T-helper 9 cell (primary cell): ENCODE measurements around the gene DAW1.
"Not testable (repeated sequence)": the region's sequence is repeated elsewhere in the genome, so short reads cannot be mapped to it uniquely, and the experiment has no call there.

Experiments used
- DNase-seq: peaks from one replicate; pipeline ENCODE4 v3.0.0-alpha.2; 2020

Gene DAW1

GRCh38 chr2:227932001-227932400 is 60.6 kb downstream of the DAW1 start:
- DNase-seq: no peak

- DNase-seq: no peak
Measured at GRCh38 chr2:227932403-227932802, 61.0 kb downstream of the DAW1 start.

DNA sequence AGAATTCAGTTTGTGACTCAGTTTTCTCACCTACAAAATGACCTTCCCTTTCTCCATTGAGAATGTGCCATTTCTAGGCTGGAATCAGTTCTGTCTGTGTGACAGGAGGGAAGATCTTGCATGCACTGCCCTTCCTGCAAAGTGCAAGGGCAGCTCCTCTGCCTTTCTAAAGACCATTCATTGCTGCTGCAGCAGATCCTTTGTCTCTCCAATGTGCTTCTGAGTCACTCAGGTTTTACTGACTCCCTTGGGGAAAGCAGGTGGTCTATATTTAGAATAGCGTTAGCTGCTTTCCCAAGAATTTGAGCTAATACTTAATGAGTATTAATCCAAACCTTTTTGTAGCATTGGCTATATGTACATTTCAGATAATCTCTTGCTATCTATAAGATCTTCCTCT is 62.5 kb downstream of the DAW1 start:
- no peak for DNase-seq

DNA sequence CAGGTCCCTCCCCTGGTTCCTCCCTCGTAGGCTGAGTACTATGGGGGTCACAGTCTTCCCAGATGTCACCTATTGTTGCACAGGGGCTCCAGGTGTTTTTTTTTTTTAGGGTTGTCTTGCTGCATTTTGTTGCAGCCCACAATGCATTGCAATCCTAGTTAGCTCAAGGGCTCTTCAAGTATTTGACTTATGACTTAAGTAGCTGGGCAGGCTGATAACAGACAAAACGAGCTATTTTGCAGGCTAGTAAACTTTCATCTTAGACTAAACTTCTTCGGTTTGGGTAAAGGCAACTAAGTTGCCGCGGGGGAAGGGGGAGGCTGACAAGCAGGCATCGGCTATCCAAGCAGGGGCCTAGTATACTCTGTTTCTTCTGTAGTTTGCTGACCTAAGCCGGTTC is 64.8 kb downstream of the DAW1 start:
- not testable (repeated sequence) for DNase-seq

DNA sequence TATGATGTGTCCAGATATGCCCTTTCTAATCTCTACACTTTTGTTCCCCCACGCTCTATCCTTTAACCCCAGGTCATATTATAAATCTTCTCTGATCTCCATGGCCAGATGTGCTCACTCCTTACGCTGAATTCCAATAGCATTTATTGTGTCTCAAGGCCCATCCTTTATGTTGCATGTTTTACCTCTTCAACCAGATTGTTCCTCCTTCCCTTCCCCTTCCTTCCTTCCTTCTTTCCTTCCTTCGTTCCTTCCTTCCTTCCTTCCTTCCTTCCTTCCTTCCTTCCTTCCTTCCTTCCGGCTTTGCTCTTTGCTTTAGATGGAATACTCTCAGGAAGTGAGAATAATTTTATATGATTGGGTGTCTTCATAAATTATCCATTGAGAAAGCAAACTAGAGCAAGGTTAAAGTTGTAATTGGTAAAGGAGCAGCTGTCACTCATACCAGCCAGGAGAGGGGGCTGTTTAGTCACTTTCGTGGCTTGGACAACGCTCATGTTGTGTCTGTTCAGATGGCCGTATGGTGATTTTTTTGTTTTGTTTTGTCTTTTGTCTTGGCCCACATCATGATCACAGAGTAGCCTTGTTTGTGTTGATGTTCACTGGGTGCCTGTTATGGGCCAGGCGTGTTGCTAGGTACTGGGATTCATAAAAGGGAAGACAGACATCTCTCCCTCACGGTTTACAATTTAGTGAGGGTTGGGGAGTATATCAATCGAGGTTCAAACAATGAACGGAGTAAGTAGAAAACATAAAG is 68.0 kb downstream of the DAW1 start:
- no peak for DNase-seq

GRCh38 chr2:227942021-227942420 is 70.6 kb downstream of the DAW1 start:
- DNase-seq: no peak

DNA sequence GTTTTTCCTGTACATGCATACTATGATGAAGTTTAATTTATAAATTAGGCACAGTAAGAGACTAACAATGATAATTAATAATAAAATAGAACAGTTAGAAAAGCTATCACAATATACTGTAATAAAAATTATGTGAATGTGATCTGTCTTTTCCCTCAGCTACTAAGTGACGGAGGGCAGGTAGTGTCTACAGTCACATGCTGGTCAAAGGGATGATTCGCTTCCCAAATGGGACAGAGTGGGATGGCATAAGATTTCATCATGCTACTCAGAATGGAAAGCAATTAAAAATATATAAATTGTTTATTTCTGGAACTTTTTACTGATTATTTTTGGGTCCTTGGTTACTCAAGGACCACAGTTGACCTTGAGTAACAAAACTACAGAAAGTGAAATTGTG is 71.5 kb downstream of the DAW1 start:
- DNase-seq: no peak

DNA sequence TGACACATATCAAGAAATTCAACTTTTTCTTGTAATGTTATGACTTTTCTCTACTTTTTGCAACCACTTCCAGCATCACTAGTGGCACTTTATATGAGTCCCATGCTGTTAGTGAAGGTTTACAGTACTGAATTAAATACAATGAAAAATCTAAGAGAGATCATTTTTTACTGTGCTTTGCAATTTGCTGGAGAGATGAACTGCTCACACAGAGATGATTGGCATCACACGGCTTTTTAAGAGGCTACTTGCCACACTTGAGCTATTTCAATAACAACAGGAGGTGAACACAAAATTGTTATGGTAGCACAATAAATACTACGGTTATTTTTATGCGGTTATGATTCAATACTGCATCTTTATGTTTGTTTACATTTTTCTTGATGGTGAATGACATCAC is 88.9 kb downstream of the DAW1 start:
- DNase-seq: no peak

DNA sequence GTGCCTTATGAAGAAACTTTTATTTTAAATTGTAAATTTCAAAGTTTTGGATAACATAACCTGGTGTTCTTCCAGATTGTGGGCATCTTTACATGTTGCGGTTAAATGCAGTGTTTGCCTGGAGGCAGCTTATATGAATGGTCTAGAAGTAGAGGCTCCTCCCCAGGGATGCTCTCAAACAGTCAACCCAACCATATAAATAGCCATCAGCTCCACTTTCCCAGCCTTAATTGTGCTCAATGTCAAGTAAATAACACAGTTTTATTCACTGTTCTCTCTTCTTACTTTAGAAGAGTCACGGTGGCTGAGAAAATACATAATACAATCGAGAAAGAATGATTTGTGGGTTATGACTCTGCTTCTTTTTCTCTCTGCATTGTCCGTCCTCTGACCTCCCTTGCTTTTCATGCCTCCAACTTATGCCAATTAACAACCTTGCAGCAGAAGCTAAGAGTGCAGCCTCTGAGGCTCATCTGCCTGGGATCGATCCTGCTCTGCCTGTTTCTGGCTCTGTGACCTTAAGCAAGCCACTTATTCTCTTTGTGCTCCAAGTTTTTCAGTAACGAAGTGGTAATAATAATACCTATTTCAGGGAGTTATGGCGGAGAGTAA is 100.3 kb downstream of the DAW1 start:
- DNase-seq: no peak

- DNase-seq: no peak
Measured at GRCh38 chr2:227973241-227973640, 101.8 kb downstream of the DAW1 start.
